ENCODE results near the gene COLEC12. TPM values are rescaled to one million over a fixed set of nuclear protein-coding genes. Genes with fewer than 3 reads are reported as not detected.

Gene COLEC12
- total and polyA plus RNA-seq, 10 of the 15 experiments (the other 5 are each of a cell fraction or from before 2014, with no cell fraction given) = 0.04 to 0.05 TPM; not detected in 8

- TF ChIP-seq ZNF687 (IDR thresholded peaks at IDR 0.05) = peak; percentile 33
- peak; percentile 47 for TF ChIP-seq MEF2B (IDR thresholded peaks at IDR 0.05; ENCODE audit: partially characterized antibody, poor library complexity, severe bottlenecking)
- TF ChIP-seq HDGF (IDR thresholded peaks at IDR 0.05) = no peak
- no peak for TF ChIP-seq SREBF2 (IDR thresholded peaks at IDR 0.05; ENCODE audit: low read length)
- no peak for TF ChIP-seq IRF4 (IDR thresholded peaks at IDR 0.05; ENCODE audit: low read depth, low read length)
- TF ChIP-seq SMAD5 (IDR thresholded peaks at IDR 0.05; ENCODE audit: low read depth) = peak; percentile 83; the same call in 1 of the 2 replicates
- no peak for TF ChIP-seq HDAC2 (IDR thresholded peaks at IDR 0.05)
- TF ChIP-seq SMC3 (IDR thresholded peaks at IDR 0.05; ENCODE audit: borderline replicate concordance, low read length) = no peak
- peak; percentile 60; the same call in 1 of the 2 replicates for TF ChIP-seq RBBP5 (conservative IDR thresholded peaks at IDR 0.05)
- no peak for TF ChIP-seq CUX1 (IDR thresholded peaks at IDR 0.05; ENCODE audit: insufficient replicate concordance, low read depth, low read length)
- peak; percentile 75; the same call in 1 of the 2 replicates for TF ChIP-seq STAT1 (conservative IDR thresholded peaks at IDR 0.05)
- no peak for TF ChIP-seq IRF5 (IDR thresholded peaks at IDR 0.05; ENCODE audit: borderline replicate concordance)
- TF ChIP-seq CTCF (IDR thresholded peaks at IDR 0.05 in 2 of 3, conservative IDR thresholded peaks at IDR 0.05 in 1 of 3; ENCODE audit: control insufficient read depth in 2 of 3, extremely low read depth in 1 of 3, insufficient read depth in 1 of 3, low read depth in 3 of 3, low read length in 3 of 3) = no peak
- peak; percentile 89 for TF ChIP-seq SIN3A (IDR thresholded peaks at IDR 0.05; ENCODE audit: low read depth, low read length)
- peak; percentile 93 for TF ChIP-seq RUNX3 (IDR thresholded peaks at IDR 0.05; ENCODE audit: low read length)
- 0 out of 2 replicates have a peak, but pooled peaks have one; percentile 75 for TF ChIP-seq ZBED1 (IDR thresholded peaks at IDR 0.05; ENCODE audit: borderline replicate concordance)
- TF ChIP-seq CBX3 (IDR thresholded peaks at IDR 0.05; ENCODE audit: borderline replicate concordance, low read depth) = no peak
Observed at GRCh38 chr18:267688-268552, 232.6 kb downstream of the COLEC12 start, which contains the start of gene THOC1 (continued).

All from GM12878 (cell line).